ENCODE results near the gene STK24.

STK24 gene

GRCh38 chr13:98492335-98493041 lies 84.4 kb downstream of the STK24 start:
- Histone ChIP-seq H3K79me1 (ENCODE audit: low read length) (no peaks in the 10 kb centered on the region), H3K14ac (ENCODE audit: low read length) (no peak overlapping the region), H3K9ac (ENCODE audit: low read length) (no peak overlapping the region), H3K36me3 (ENCODE audit: control insufficient read depth in 1 of 2, insufficient read depth in 2 of 2, low read length in 2 of 2) (peaks cover 0 to 4% of the 10 kb centered on the region in 2 experiments), H2BK5ac (ENCODE audit: low read depth, low read length, poor library complexity) (no peak overlapping the region), H3K4me1 (ENCODE audit: control insufficient read depth in 1 of 2, insufficient read depth in 2 of 2, low read length in 2 of 2) (no peaks in the 10 kb centered on the region), H4K12ac (ENCODE audit: low read depth, low read length) (no peak overlapping the region), H3K9me3 (ENCODE audit: insufficient read depth, low read depth, low read length) (no peaks in the 10 kb centered on the region), H3K4ac (ENCODE audit: low read depth, low read length) (peak overlapping the region; percentile 0), H3K79me2 (ENCODE audit: control insufficient read depth, insufficient read depth, low read length, poor library complexity) (no peaks in the 10 kb centered on the region), H3K4me3 (ENCODE audit: low read depth, low read length) (no peak overlapping the region), H3K4me2 (ENCODE audit: low read length) (no peak overlapping the region), H2AFZ (ENCODE audit: insufficient read depth, low read length, poor library complexity) (no peak overlapping the region), H2BK120ac (ENCODE audit: insufficient read depth, low read length, poor library complexity) (no peak overlapping the region), H2AK5ac (ENCODE audit: low read length) (no peak overlapping the region), H3K27me3 (ENCODE audit: insufficient read depth, low read length) (no peaks in the 10 kb centered on the region), H3K23ac (ENCODE audit: low read length) (no peak overlapping the region), H2BK12ac (ENCODE audit: low read length) (no peak overlapping the region), H3K18ac (ENCODE audit: low read length) (no peak overlapping the region), H3K27ac (ENCODE audit: low read depth, low read length) (no peak overlapping the region), H4K8ac (ENCODE audit: low read depth, low read length) (no peak overlapping the region), H4K91ac (ENCODE audit: low read depth, low read length) (no peak overlapping the region)
- DNase-seq, result no peak
- WGBS (ENCODE audit: extremely low coverage, insufficient coverage, insufficient read length), result no CpG with 5 or more reads among the region's 6 CpGs

GRCh38 chr13:98490866-98491265 lies 86.0 kb downstream of the STK24 start:
- Histone ChIP-seq H3K23ac (ENCODE audit: low read length) (no peak overlapping the region), H3K27me3 (ENCODE audit: insufficient read depth, low read length) (no peaks in the 10 kb centered on the region), H3K9ac (ENCODE audit: low read length) (no peak overlapping the region), H4K8ac (ENCODE audit: low read depth, low read length) (no peak overlapping the region), H2BK120ac (ENCODE audit: insufficient read depth, low read length, poor library complexity) (no peak overlapping the region), H3K14ac (ENCODE audit: low read length) (no peak overlapping the region), H3K4ac (ENCODE audit: low read depth, low read length) (no peak overlapping the region), H3K18ac (ENCODE audit: low read length) (no peak overlapping the region), H3K79me2 (ENCODE audit: control insufficient read depth, insufficient read depth, low read length, poor library complexity) (no peaks in the 10 kb centered on the region), H4K91ac (ENCODE audit: low read depth, low read length) (no peak overlapping the region), H2AFZ (ENCODE audit: insufficient read depth, low read length, poor library complexity) (no peak overlapping the region), H4K12ac (ENCODE audit: low read depth, low read length) (no peak overlapping the region), H3K4me1 (ENCODE audit: control insufficient read depth in 1 of 2, insufficient read depth in 2 of 2, low read length in 2 of 2) (peaks cover under 1 to 2% of the 10 kb centered on the region in 2 experiments), H3K4me3 (ENCODE audit: low read depth, low read length) (no peak overlapping the region), H3K36me3 (ENCODE audit: control insufficient read depth in 1 of 2, insufficient read depth in 2 of 2, low read length in 2 of 2) (peaks cover 0 to 4% of the 10 kb centered on the region in 2 experiments), H3K79me1 (ENCODE audit: low read length) (no peaks in the 10 kb centered on the region), H2BK12ac (ENCODE audit: low read length) (no peak overlapping the region), H3K9me3 (ENCODE audit: insufficient read depth, low read depth, low read length) (no peaks in the 10 kb centered on the region), H3K4me2 (ENCODE audit: low read length) (no peak overlapping the region), H2BK5ac (ENCODE audit: low read depth, low read length, poor library complexity) (no peak overlapping the region), H2AK5ac (ENCODE audit: low read length) (no peak overlapping the region), H3K27ac (ENCODE audit: low read depth, low read length) (no peak overlapping the region)
- no CpG with 5 or more reads among the region's 8 CpGs for WGBS (ENCODE audit: extremely low coverage, insufficient coverage, insufficient read length)
- DNase-seq, result no peak

GRCh38 chr13:98490195-98490836 lies 86.6 kb downstream of the STK24 start:
- Histone ChIP-seq H2AK5ac (ENCODE audit: low read length) (no peak overlapping the region), H2BK5ac (ENCODE audit: low read depth, low read length, poor library complexity) (no peak overlapping the region), H3K79me2 (ENCODE audit: control insufficient read depth, insufficient read depth, low read length, poor library complexity) (no peaks in the 10 kb centered on the region), H3K27me3 (ENCODE audit: insufficient read depth, low read length) (no peaks in the 10 kb centered on the region), H3K9me3 (ENCODE audit: insufficient read depth, low read depth, low read length) (no peaks in the 10 kb centered on the region), H3K79me1 (ENCODE audit: low read length) (peaks cover 2% of the 10 kb centered on the region), H3K9ac (ENCODE audit: low read length) (no peak overlapping the region), H3K4me2 (ENCODE audit: low read length) (no peak overlapping the region), H4K12ac (ENCODE audit: low read depth, low read length) (no peak overlapping the region), H3K14ac (ENCODE audit: low read length) (no peak overlapping the region), H2BK120ac (ENCODE audit: insufficient read depth, low read length, poor library complexity) (no peak overlapping the region), H3K4me3 (ENCODE audit: low read depth, low read length) (no peak overlapping the region), H3K23ac (ENCODE audit: low read length) (no peak overlapping the region), H3K4me1 (ENCODE audit: control insufficient read depth in 1 of 2, insufficient read depth in 2 of 2, low read length in 2 of 2) (peaks cover 6 to 8% of the 10 kb centered on the region in 2 experiments), H3K27ac (ENCODE audit: low read depth, low read length) (no peak overlapping the region), H2AFZ (ENCODE audit: insufficient read depth, low read length, poor library complexity) (no peak overlapping the region), H3K36me3 (ENCODE audit: control insufficient read depth in 1 of 2, insufficient read depth in 2 of 2, low read length in 2 of 2) (peaks cover 0 to 4% of the 10 kb centered on the region in 2 experiments), H3K18ac (ENCODE audit: low read length) (no peak overlapping the region), H3K4ac (ENCODE audit: low read depth, low read length) (peak overlapping the region; percentile 21), H4K91ac (ENCODE audit: low read depth, low read length) (no peak overlapping the region), H4K8ac (ENCODE audit: low read depth, low read length) (no peak overlapping the region), H2BK12ac (ENCODE audit: low read length) (no peak overlapping the region)
- no peak for DNase-seq
- no CpG with 5 or more reads among the region's 9 CpGs for WGBS (ENCODE audit: extremely low coverage, insufficient coverage, insufficient read length)

- no peaks in the 10 kb centered on the region for H3K9me3 ChIP-seq (ENCODE audit: insufficient read depth, low read depth, low read length)
- H3K23ac ChIP-seq (ENCODE audit: low read length), result no peak overlapping the region
- H4K12ac ChIP-seq (ENCODE audit: low read depth, low read length), result no peak overlapping the region
- H3K14ac ChIP-seq (ENCODE audit: low read length), result no peak overlapping the region
- H3K4me3 ChIP-seq (ENCODE audit: low read depth, low read length), result no peak overlapping the region
- H3K27ac ChIP-seq (ENCODE audit: low read depth, low read length), result no peak overlapping the region
- H4K8ac ChIP-seq (ENCODE audit: low read depth, low read length), result no peak overlapping the region
- H4K91ac ChIP-seq (ENCODE audit: low read depth, low read length), result no peak overlapping the region
- H3K4ac ChIP-seq (ENCODE audit: low read depth, low read length), result peak overlapping the region; percentile 21
- peaks cover 4% of the 10 kb centered on the region for H3K79me1 ChIP-seq (ENCODE audit: low read length)
- no peaks in the 10 kb centered on the region for H3K79me2 ChIP-seq (ENCODE audit: control insufficient read depth, insufficient read depth, low read length, poor library complexity)
- H3K4me1 ChIP-seq (ENCODE audit: control insufficient read depth in 1 of 2, insufficient read depth in 2 of 2, low read length in 2 of 2), result peaks cover 10 to 15% of the 10 kb centered on the region in 2 experiments
- no peaks in the 10 kb centered on the region for H3K27me3 ChIP-seq (ENCODE audit: insufficient read depth, low read length)
- no peak overlapping the region for H2AK5ac ChIP-seq (ENCODE audit: low read length)
- peak overlapping the region; percentile 51 for H3K18ac ChIP-seq (ENCODE audit: low read length)
- H3K9ac ChIP-seq (ENCODE audit: low read length), result no peak overlapping the region
- no peak for DNase-seq
- no peak overlapping the region for H2BK120ac ChIP-seq (ENCODE audit: insufficient read depth, low read length, poor library complexity)
- no peak overlapping the region for H2AFZ ChIP-seq (ENCODE audit: insufficient read depth, low read length, poor library complexity)
- H2BK5ac ChIP-seq (ENCODE audit: low read depth, low read length, poor library complexity), result no peak overlapping the region
- H3K4me2 ChIP-seq (ENCODE audit: low read length), result no peak overlapping the region
- H3K36me3 ChIP-seq (ENCODE audit: control insufficient read depth in 1 of 2, insufficient read depth in 2 of 2, low read length in 2 of 2), result peaks cover 0 to 2% of the 10 kb centered on the region in 2 experiments
- no CpG with 5 or more reads among the region's 8 CpGs for whole genome bisulfite sequencing (ENCODE audit: extremely low coverage, insufficient coverage, insufficient read length)
- no peak overlapping the region for H2BK12ac ChIP-seq (ENCODE audit: low read length)
Observed at GRCh38 chr13:98489446-98490194, 87.3 kb downstream of the STK24 start.
